ENCODE data around the gene CMIP.

DNA sequence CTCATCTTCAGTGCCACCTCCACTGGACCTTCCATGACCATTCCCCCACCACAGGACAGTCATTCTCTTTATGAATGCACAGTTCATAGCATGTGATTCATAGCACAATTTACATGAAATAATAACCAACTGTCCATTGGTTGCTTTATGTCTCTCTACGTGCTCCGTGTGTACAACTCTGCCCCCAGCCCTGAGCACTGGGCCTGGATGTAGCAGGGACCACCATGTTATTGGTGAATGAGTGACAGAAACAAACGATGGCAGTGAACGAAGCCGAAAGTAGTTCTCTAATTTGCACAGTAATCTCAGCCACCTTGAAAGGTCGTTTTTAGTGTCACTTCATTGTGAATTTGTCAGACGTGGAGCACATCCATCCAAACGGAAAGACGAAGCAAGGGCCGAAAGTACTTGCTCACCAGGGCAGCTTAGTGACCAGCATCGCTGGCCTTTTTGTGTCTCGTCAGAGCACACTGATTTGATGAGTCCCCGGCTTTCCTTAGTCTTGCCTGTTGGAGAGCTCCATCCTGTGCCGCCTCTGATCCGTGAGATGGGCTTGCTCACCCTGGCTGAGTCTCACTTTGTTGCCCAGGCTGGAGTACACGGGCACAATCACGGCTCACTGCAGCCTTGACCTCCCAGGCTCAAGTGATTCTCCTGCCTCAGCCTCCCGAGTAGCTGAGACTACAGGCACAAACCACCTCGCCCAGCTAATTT is 95.3 kb downstream of the CMIP start:
- TF ChIP-seq FOXK1 (CRISPR knock-in tag; IDR thresholded peaks at IDR 0.05) (no peak), CREM (CRISPR knock-in tag; IDR thresholded peaks at IDR 0.05) (no peak), ZNF232 (CRISPR knock-in tag; IDR thresholded peaks at IDR 0.05) (no peak), ETV6 (CRISPR knock-in tag; IDR thresholded peaks at IDR 0.05) (no peak), RORB (CRISPR knock-in tag; IDR thresholded peaks at IDR 0.05) (no peak), CREB1 (CRISPR knock-in tag; IDR thresholded peaks at IDR 0.05) (no peak), TCF7 (CRISPR knock-in tag; IDR thresholded peaks at IDR 0.05; ENCODE audit: low read depth) (no peak)
- TF ChIP-seq, protein P1, sequence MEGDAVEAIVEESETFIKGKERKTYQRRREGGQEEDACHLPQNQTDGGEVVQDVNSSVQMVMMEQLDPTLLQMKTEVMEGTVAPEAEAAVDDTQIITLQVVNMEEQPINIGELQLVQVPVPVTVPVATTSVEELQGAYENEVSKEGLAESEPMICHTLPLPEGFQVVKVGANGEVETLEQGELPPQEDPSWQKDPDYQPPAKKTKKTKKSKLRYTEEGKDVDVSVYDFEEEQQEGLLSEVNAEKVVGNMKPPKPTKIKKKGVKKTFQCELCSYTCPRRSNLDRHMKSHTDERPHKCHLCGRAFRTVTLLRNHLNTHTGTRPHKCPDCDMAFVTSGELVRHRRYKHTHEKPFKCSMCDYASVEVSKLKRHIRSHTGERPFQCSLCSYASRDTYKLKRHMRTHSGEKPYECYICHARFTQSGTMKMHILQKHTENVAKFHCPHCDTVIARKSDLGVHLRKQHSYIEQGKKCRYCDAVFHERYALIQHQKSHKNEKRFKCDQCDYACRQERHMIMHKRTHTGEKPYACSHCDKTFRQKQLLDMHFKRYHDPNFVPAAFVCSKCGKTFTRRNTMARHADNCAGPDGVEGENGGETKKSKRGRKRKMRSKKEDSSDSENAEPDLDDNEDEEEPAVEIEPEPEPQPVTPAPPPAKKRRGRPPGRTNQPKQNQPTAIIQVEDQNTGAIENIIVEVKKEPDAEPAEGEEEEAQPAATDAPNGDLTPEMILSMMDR (IDR thresholded peaks at IDR 0.05) = no peak
- TF ChIP-seq, protein P2, sequence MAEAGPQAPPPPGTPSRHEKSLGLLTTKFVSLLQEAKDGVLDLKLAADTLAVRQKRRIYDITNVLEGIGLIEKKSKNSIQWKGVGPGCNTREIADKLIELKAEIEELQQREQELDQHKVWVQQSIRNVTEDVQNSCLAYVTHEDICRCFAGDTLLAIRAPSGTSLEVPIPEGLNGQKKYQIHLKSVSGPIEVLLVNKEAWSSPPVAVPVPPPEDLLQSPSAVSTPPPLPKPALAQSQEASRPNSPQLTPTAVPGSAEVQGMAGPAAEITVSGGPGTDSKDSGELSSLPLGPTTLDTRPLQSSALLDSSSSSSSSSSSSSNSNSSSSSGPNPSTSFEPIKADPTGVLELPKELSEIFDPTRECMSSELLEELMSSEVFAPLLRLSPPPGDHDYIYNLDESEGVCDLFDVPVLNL (CRISPR knock-in tag; IDR thresholded peaks at IDR 0.05; ENCODE audit: borderline replicate concordance, low read depth) = no peak
- TF ChIP-seq, protein P3, sequence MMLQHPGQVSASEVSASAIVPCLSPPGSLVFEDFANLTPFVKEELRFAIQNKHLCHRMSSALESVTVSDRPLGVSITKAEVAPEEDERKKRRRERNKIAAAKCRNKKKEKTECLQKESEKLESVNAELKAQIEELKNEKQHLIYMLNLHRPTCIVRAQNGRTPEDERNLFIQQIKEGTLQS (CRISPR knock-in tag; conservative IDR thresholded peaks at IDR 0.05) = no peak
- TF ChIP-seq, protein P4, sequence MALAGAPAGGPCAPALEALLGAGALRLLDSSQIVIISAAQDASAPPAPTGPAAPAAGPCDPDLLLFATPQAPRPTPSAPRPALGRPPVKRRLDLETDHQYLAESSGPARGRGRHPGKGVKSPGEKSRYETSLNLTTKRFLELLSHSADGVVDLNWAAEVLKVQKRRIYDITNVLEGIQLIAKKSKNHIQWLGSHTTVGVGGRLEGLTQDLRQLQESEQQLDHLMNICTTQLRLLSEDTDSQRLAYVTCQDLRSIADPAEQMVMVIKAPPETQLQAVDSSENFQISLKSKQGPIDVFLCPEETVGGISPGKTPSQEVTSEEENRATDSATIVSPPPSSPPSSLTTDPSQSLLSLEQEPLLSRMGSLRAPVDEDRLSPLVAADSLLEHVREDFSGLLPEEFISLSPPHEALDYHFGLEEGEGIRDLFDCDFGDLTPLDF (CRISPR knock-in tag; IDR thresholded peaks at IDR 0.05) = no peak

Data from WTC11 (cell line).